ENCODE data around the gene COL28A1.
"Not testable (repeated sequence)": the region's sequence is repeated elsewhere in the genome, so short reads cannot be mapped to it uniquely, and the experiment has no call there.

COL28A1 gene

DNA sequence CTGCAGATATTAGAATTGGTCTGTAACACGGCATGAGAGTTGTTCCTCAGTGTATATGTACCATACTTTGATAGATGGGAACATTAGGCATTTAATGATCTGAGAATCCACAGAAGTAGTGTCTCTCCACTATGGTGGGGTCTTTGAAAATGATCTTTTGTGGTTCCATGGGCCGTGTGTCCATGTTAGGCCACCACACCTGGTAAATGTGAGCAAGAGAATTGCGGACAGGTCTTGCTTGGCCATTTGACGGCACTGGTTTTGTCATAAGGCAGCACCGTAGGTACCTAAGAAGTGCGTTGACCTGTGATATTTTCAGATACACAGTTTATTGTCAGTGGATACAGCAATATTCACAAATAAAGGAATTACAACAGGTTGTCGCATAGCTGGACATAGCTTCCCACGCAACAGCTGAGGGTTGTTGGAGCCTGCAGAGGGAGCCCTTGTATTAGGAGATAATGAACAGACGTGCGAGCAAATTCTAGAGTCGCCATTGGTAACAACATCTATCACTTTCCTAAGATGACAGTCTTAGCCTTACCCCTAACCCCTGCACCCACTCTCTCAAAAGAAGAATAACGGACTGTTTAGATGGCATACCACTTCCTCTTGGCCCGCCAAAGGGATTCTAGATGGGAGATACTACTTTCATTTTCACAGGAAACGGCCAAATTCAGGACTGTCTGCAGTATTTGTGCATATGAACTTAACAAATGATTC lies 111.4 kb downstream of the COL28A1 start:
- in situ Hi-C loops (cut with MboI; ENCODE audit: low sequenced_read_pairs): no loop called here

DNA sequence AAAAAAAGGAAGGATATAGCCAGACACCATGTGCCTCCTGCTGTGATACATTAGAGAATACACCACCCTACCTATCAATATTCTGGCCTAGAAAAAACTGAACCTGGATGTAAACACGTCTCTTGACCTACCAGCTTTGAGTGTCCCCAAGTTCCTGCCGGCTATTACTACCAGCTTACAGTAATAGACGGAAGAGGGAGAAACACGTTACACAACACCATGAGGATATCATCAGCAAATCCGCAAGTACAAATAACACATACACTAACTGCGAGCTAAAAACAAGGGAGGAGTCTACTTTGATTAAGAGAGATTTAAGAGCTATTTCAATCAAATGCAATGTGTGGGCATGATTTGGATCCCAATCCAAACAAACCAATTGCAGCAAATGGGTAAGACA lies 113.0 kb downstream of the COL28A1 start:
- in situ Hi-C loops (cut with MboI; ENCODE audit: low sequenced_read_pairs): no loop called here

- in situ Hi-C loops (cut with MboI; ENCODE audit: low sequenced_read_pairs): no loop called here
Measured at GRCh38 chr7:7421826-7422225, 113.8 kb downstream of the COL28A1 start.

DNA sequence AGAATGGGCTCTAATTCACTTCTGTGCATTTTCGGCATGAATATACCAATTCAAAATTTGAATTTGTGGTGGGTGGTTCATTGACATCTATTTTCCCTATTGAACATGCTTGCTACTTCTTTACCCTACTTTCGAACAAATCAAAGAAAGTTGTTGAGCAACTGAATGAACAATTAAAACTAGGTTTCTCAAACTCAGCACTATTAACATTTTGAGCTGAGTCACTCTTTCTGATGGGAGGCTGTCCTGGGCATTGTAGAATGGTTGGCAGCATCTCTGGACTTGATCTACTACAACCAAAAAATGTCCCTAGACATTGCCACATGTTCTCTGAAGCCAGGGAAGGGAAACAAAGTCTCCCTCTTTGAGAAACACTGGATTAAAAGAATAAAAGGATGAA lies 116.7 kb downstream of the COL28A1 start:
- in situ Hi-C loops (cut with MboI; ENCODE audit: low sequenced_read_pairs): no loop called here

- in situ Hi-C loops (cut with MboI; ENCODE audit: low sequenced_read_pairs): no loop called here
Measured at GRCh38 chr7:7417851-7418250, 117.8 kb downstream of the COL28A1 start.

DNA sequence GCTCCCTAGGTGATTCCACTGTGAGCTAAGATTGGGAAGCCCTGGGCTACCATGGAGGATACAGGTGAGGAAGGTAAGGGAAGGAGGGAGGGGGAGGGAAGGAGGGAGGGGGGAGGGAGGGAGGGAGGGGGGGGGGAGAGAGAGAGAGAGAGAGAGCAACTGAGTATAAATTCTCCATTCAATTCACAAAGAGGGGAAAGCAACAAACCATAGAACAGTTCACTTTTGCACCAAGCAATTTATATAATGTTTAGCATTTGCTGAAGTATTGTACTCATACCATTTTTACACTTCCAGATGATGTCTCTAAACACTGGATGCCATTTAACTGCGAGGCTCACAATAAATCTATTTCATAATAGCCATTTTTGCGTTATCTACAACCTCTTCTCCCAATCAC lies 118.3 kb downstream of the COL28A1 start:
- in situ Hi-C loops (cut with MboI; ENCODE audit: low sequenced_read_pairs): no loop called here

- in situ Hi-C loops (cut with MboI; ENCODE audit: low sequenced_read_pairs): no loop called here
Measured at GRCh38 chr7:7416031-7416858, 119.4 kb downstream of the COL28A1 start.

DNA sequence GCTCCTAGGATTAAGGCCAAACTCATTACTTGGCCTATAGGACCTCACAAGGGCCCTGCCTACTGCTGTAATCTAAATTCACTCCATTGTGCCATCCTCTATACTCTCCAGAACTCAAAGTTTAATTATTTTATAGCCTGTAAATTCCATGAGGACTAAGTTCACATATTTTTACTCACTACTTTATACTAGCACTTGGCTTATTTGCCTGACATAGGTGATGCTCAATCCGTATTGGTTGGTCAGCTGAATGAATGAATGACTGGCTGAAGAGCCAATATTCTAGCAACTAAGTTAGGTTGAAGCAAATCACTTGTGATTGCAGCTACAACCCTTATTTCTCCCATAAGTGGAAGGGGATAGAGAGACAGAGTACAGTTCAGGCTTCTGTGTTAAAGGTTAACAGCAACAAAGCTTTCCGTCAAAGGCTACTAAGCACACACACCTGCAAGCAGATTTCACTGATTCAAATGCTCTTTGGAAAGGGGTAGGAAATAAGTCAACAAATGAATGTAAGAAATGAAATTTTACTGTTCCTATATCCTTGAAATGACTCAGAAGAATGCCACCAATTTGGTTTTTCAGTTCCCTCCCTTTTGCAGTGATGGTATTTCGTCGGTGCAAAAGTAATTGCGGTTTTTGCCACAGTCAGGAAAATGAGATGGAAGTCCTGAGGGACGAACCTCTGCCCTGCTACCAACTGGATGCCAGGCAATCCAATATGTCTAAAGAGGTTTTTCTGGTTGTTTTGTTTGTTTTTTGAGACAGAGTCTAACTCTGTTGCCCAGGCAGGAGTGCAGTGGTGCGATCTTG lies 120.7 kb downstream of the COL28A1 start:
- in situ Hi-C loops (cut with MboI; ENCODE audit: low sequenced_read_pairs): no loop called here

- in situ Hi-C loops (cut with MboI; ENCODE audit: low sequenced_read_pairs): no loop called here
Measured at GRCh38 chr7:7408001-7408770, 127.5 kb downstream of the COL28A1 start.

DNA sequence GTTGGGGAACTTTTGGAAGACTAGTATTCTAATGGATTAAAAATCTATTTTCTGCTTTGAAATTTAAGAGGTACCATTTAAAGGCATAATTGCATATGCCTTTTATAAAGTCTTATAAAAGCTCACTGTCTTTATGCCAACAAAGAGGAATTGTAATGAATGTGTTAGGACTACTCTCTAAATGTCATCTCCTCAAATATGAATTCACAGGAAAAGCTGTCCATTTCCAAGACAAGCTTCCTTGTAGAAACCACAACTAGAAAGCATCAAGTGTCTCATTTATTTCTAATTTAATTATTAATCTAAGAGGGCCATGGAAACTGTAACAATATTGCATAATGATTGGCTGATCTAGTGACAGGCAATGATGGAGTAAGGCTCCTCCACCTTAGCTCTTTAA lies 130.2 kb downstream of the COL28A1 start:
- in situ Hi-C loops (cut with MboI; ENCODE audit: low sequenced_read_pairs): no loop called here

GRCh38 chr7:7399707-7400106 lies 136.0 kb downstream of the COL28A1 start:
- in situ Hi-C loops (cut with MboI; ENCODE audit: low sequenced_read_pairs): no loop called here

GRCh38 chr7:7395785-7396184 lies 139.9 kb downstream of the COL28A1 start:
- in situ Hi-C loops (cut with MboI; ENCODE audit: low sequenced_read_pairs): no loop called here

DNA sequence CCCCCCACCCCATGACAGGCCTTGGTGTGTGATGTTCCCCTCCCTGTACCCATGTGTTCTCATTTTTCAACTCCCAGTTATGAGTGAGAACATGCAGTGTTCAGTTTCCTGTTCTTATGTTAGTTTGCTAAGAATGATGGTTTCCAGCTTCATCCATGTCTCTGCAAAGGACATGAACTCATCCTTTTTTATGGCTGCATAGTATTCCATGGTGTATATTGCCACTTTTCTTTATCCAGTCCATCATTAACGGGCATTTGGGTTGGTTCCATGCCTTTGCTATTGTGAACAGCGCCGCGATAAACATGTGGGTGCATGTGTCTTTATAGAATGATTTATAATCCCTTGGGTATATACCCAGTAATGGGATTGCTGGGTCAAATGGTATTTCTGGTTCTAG lies 147.5 kb downstream of the COL28A1 start:
- in situ Hi-C loops (cut with MboI; ENCODE audit: low sequenced_read_pairs): not testable (repeated sequence)

- in situ Hi-C loops (cut with MboI; ENCODE audit: low sequenced_read_pairs): no loop called here
Measured at GRCh38 chr7:7385421-7385820, 150.3 kb downstream of the COL28A1 start.

GRCh38 chr7:7384228-7384627 lies 151.4 kb downstream of the COL28A1 start:
- in situ Hi-C loops (cut with MboI; ENCODE audit: low sequenced_read_pairs): no loop called here

DNA sequence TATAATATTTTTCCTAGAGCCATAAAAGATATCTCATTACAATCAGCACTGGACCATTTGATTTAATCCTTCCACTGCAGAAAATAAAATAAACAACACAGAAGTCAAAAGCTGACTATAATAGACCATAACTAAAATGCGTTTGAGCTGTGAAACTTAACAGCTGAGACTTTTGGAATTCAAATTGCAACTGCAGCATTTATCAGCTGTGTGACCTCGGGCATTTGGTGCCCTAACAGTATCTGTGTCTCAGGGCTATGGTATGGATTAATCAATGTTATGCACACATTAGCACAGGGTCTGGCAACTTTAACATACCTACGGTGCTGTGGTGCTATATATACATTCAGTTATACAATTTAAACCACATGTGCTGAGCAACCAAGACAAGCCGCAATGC lies 160.1 kb downstream of the COL28A1 start:
- in situ Hi-C loops (cut with MboI; ENCODE audit: low sequenced_read_pairs): no loop called here

DNA sequence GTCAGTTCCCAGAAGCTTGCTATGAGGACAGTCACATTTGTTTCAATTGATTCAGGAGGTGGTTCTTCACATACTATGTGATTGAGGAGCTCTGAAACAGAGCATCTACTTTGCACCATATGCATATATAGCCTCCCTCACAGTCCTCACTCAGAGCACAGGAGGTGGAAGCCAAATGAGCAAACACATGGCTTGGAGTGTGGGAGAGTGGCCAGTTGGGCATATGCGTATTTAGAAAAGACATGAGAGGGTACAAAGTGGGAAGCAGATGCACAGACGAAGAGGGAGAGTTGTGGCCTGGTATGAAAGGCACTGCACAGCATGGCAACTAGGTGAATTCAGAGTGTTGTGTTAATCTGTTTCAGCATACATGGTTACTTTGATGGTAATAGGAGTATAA lies 165.6 kb downstream of the COL28A1 start:
- in situ Hi-C loops (cut with MboI; ENCODE audit: low sequenced_read_pairs): no loop called here

GRCh38 chr7:7369134-7369533 lies 166.5 kb downstream of the COL28A1 start:
- in situ Hi-C loops (cut with MboI; ENCODE audit: low sequenced_read_pairs): no loop called here

DNA sequence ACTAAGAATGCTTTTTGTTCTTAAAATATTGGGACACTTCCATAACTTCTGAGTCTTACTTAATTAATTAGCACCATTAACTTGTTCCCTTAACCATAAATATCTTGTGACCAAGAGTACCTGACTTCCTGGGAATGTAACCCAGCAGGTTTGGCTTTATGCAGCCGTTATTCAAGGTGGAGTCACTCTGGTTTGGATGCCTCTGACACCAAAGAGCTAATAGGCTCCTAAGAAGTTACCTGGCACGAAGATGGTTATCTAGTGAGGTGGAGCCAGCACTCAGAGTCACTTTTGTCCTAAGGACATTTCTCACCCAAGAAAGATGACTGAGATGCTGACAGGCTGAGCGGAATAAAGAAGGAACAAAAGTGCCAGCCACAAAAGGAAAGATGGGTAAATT lies 181.0 kb downstream of the COL28A1 start:
- in situ Hi-C loops (cut with MboI; ENCODE audit: low sequenced_read_pairs): no loop called here

DNA sequence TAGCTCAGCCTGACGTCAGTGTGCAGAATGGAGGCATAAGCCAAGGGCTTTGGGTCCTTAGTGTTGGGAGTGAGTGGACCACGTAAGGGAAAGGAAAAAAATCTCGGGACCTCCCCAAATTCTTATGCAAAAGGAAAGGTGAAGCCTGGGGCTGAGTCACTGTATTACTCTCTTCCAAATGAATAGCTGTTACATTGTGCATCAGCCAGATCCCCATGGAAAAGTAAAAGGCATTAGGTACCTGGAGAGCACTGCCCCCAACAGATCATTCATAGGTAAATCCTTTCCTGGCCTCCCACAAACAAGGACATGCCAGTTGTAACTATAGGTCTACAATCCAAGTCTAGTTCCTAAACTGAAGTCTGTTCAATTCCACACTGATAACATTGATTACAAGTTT lies 182.8 kb downstream of the COL28A1 start:
- in situ Hi-C loops (cut with MboI; ENCODE audit: low sequenced_read_pairs): no loop called here

DNA sequence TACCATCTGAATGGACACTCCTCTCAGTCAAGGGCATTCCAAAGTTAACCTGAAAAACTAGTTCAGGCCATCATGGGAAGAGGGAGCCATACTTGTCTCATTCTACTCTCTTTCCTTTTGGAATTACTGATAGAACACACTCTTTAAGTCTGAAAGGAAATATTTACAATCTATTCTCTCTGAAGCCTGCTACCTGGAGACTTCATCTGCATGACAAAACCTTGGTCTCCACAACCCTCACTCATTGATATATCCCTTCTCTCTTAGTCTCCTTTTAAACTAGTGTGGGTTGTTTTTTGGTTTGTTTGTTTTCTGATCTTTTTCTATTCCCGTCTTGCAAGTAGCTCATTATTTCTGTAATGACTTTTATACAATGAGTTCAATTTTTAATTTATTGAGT lies 183.8 kb downstream of the COL28A1 start:
- in situ Hi-C loops (cut with MboI; ENCODE audit: low sequenced_read_pairs): no loop called here

All from HL-60/S4 treated with retinoic acid at 250 ng/mL for 4 days and 3 days (cell line).